GM13977 (cell line): ENCODE results near the gene UBA1.

Experiments used
- DNase-seq: peaks from one replicate; pipeline ENCODE4 v3.0.0; 2012; ENCODE audit warnings: low spot score
- in situ Hi-C: fragments of 300-500 bp; cut with MboI; formaldehyde crosslinking; loops from one replicate; pipeline ENCODE4 v1.12.0; 2022; ENCODE audit warnings: low sequenced_read_pairs, low pct_unique_long_range_greater_than_20kb, mixed read lengths, inconsistent platforms; ENCODE audit not compliant: unreplicated experiment
- TF ChIP-seq, protein P1 (sequence below): IDR thresholded peaks from 2 replicates; pipeline ENCODE4 v1.5.1; 2012; ENCODE audit warnings: mild to moderate bottlenecking, control low read depth; ENCODE audit not compliant: insufficient read depth; ENCODE audit errors: extremely low read depth, missing control alignments

Gene UBA1

DNA sequence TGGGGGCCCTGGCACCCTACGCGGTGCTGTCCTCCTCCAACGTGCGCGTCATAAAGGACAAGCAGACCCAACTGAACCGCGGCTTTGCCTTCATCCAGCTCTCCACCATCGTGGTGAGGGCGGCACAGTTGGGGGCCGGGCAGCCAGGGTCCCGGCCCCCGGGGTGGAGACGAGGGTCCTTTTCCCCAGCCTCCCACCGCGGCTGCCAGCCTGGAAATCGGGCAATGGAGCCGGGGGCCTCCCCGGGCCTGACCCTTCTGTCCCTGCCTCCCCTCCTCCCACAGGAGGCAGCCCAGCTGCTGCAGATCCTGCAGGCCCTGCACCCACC is 13.7 kb upstream of the UBA1 start:
- in situ Hi-C loops: loop anchor here (25.0 kb wide), 1 partner anchor 332 kb away; no protein-coding TSS in a partner anchor
- TF ChIP-seq, protein P1, sequence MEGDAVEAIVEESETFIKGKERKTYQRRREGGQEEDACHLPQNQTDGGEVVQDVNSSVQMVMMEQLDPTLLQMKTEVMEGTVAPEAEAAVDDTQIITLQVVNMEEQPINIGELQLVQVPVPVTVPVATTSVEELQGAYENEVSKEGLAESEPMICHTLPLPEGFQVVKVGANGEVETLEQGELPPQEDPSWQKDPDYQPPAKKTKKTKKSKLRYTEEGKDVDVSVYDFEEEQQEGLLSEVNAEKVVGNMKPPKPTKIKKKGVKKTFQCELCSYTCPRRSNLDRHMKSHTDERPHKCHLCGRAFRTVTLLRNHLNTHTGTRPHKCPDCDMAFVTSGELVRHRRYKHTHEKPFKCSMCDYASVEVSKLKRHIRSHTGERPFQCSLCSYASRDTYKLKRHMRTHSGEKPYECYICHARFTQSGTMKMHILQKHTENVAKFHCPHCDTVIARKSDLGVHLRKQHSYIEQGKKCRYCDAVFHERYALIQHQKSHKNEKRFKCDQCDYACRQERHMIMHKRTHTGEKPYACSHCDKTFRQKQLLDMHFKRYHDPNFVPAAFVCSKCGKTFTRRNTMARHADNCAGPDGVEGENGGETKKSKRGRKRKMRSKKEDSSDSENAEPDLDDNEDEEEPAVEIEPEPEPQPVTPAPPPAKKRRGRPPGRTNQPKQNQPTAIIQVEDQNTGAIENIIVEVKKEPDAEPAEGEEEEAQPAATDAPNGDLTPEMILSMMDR: no peak
- DNase-seq: no peak

DNA sequence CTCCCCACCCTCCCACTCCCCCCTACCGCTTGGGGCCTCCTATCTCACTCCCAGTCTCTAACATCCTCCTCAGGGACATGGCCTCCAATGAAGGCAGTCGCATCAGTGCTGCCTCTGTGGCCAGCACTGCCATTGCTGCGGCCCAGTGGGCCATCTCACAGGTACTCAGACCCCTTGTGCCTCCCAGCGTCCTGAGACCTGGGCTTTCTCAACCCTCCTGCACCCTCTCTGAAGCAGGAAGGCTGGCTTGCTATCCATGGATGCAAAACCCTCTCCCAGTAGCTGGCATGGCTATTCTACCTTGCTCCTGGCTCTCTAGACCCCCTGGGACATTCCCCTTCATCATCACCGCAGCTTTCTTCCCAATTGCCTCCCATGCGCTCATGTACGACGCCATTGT is 13.3 kb upstream of the UBA1 start:
- TF ChIP-seq, protein P1: no peak
- in situ Hi-C loops: loop anchor here (25.0 kb wide), 1 partner anchor 332 kb away; no protein-coding TSS in a partner anchor
- no peak for DNase-seq

DNA sequence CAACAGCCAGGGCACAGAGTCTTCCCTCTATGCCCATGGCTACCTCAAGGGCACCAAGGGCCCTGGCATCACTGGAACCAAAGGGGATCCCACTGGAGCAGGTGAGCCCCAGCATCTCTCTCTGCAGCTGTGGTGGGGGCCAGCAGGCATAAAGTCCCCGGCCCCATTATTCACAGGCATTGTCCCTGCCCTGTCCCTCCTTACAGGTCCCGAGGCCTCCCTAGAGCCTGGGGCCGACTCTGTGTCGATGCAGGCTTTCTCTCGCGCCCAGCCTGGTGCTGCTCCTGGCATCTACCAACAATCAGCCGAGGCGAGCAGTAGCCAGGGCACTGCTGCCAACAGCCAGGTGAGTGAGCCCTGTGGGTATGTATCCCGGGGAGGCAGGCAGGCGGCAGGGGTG is 12.3 kb upstream of the UBA1 start:
- no peak for DNase-seq
- TF ChIP-seq, protein P1: no peak
- in situ Hi-C loops: loop anchor here (25.0 kb wide), 1 partner anchor 331 kb away; no protein-coding TSS in a partner anchor

DNA sequence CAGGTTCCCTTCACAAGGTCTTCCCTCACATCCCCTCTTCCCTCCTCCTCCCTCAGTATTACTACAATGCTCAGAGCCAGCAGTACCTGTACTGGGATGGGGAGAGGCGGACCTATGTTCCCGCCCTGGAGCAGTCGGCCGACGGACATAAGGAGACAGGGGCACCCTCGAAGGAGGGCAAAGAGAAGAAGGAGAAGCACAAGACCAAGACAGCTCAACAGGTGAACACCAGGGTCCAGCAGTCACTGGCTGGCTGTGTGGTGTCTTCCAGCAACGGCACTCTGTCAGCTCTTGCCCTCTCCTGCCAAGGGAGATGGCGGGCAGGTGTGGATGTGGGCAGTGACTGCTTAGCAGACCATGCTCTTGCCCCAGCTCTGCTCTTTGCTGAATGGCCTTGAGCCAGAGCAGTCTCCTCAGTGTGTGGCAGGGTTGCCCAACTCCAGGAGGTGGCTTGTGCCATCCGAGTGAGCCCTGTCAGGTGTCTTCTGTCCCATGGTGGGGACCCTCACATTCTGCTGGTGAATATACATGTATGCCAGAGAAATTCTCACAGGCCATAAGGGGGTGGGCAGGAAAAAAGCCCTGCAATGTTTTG is 11.4 kb upstream of the UBA1 start:
- no peak for DNase-seq
- in situ Hi-C loops: loop anchor here (25.0 kb wide), 1 partner anchor 330 kb away; no protein-coding TSS in a partner anchor
- TF ChIP-seq, protein P1: no peak

DNA sequence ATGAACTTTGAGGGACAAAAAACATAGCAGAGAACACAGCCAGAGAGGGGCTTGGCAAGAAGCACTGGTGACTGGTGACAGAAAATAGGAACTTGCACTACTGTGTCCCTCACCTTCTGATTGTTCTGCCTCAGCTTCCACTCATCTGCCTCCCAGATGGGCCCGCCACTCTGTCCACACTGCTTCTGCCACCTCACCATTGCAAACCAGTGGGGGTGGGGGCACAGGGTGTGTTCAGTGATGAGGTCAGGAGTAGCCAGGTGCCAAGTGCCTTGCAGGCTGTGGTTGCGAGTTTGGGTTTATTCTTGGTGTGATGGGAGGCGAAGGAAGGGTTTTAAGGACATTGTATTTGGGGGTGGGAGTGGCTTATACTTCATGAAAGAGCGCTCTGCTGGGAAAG is 9.1 kb upstream of the UBA1 start:
- DNase-seq: no peak
- in situ Hi-C loops: loop anchor here (25.0 kb wide), 1 partner anchor 328 kb away; no protein-coding TSS in a partner anchor

DNA sequence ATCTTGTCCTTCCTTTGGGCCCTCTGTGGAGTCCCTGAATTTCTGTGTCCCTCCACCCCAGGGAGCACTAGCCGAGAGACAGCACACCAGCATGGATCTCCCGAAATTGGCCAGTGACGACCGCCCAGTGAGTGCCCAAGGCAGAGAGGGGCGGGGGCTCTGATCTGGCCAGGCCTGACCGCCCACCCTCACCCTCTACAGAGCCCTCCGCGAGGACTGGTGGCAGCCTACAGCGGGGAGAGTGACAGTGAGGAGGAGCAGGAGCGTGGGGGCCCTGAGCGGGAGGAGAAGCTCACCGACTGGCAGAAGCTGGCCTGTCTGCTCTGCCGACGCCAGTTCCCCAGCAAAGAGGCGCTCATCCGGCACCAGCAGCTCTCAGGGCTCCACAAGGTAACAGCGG is 8.4 kb upstream of the UBA1 start:
- TF ChIP-seq, protein P1: no peak
- in situ Hi-C loops: loop anchor here (25.0 kb wide), 1 partner anchor 327 kb away; no protein-coding TSS in a partner anchor

More for the DNA sequence above, 9.1 kb upstream of the UBA1 start:
- TF ChIP-seq, protein P1: no peak

More for the DNA sequence above, 8.4 kb upstream of the UBA1 start:
- no peak for DNase-seq
